Measurements from ENCODE around the gene GFRAL.
"Not testable (repeated sequence)": the region's sequence is repeated elsewhere in the genome, so short reads cannot be mapped to it uniquely, and the experiment has no call there.

The GFRAL gene, protein sequence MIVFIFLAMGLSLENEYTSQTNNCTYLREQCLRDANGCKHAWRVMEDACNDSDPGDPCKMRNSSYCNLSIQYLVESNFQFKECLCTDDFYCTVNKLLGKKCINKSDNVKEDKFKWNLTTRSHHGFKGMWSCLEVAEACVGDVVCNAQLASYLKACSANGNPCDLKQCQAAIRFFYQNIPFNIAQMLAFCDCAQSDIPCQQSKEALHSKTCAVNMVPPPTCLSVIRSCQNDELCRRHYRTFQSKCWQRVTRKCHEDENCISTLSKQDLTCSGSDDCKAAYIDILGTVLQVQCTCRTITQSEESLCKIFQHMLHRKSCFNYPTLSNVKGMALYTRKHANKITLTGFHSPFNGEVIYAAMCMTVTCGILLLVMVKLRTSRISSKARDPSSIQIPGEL

DNA sequence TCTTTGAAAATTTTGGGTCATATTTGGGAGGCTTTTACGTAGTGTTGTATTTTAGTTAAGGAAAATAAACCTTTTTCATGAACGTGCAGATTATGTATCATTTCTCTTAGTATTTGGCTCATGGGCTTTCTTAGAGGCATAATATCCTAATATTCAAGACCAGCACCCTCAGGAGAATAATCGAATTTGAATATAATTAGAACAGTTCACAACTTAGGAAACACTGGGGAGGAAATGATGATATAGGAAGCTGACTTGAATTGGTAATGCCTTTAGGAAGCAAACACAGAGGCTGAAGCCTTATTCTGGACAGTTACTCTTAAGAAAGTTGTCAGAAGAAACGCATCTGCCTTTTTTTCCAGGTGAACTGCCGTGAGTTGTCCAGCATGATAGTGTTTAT is at the start of gene GFRAL:
Gene GFRAL, plus strand, starts transcription at position 301 of the 400 bp plus-strand sequence. Its CDS starts 86 bp downstream, at position 387.
- H3K4me1 Mint-ChIP-seq: no peaks in the 10 kb centered on the region
- H3K9me3 Mint-ChIP-seq: peaks cover 16% of the 10 kb centered on the region
- no peak for DNase-seq (ENCODE audit: low spot score in 2 of 2)
- H3K36me3 Mint-ChIP-seq (ENCODE audit: insufficient read depth): no peaks in the 10 kb centered on the region
- H3K27ac Mint-ChIP-seq (ENCODE audit: low read depth): no peak within 1 kb of the TSS
- H3K27me3 Mint-ChIP-seq: no peaks in the 10 kb centered on the region
- H3K4me3 Mint-ChIP-seq: no peak within 1 kb of the TSS
- no peak for ATAC-seq (replicated peaks; ENCODE audit: extremely low read depth, poor library complexity, severe bottlenecking)

DNA sequence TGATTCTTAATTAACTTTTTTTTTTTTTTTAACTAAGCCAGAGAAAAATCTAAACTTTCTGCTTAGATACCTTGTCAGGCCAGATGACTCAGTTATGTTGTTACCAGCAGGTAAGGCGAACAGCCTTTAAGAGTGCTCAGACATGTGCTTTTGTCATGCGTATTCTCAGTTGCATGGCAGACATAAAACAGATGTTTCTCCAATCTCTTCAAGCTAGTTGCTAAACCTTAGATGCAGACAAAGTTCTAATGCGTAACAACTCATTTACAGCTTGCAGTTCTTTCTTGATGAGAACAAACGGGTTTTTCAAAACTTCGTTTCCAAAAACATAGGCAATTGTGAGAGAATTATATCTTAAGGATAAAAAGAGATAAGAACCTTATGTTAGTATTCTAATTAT is 49.6 kb upstream of the GFRAL start:
- DNase-seq (ENCODE audit: low spot score in 2 of 2): no peak
- peaks cover 6% of the 10 kb centered on the region for H3K9me3 Mint-ChIP-seq
- no peaks in the 10 kb centered on the region for H3K36me3 Mint-ChIP-seq (ENCODE audit: insufficient read depth)
- no peaks in the 10 kb centered on the region for H3K4me1 Mint-ChIP-seq
- no peak for ATAC-seq (replicated peaks; ENCODE audit: extremely low read depth, poor library complexity, severe bottlenecking)
- H3K27me3 Mint-ChIP-seq: no peaks in the 10 kb centered on the region
- no peak overlapping the region for H3K27ac Mint-ChIP-seq (ENCODE audit: low read depth)
- no peak overlapping the region for H3K4me3 Mint-ChIP-seq

GRCh38 chr6:55281215-55281614 is 46.1 kb upstream of the GFRAL start:
- H3K36me3 Mint-ChIP-seq (ENCODE audit: insufficient read depth): no peaks in the 10 kb centered on the region
- peaks cover 11% of the 10 kb centered on the region for H3K9me3 Mint-ChIP-seq
- DNase-seq (ENCODE audit: low spot score in 2 of 2) (no peak), ATAC-seq (replicated peaks; ENCODE audit: extremely low read depth, poor library complexity, severe bottlenecking) (no peak)
- no peaks in the 10 kb centered on the region for H3K4me1 Mint-ChIP-seq
- H3K4me3 Mint-ChIP-seq: no peak overlapping the region
- no peaks in the 10 kb centered on the region for H3K27me3 Mint-ChIP-seq
- H3K27ac Mint-ChIP-seq (ENCODE audit: low read depth): no peak overlapping the region

- Mint-ChIP-seq H3K27ac (ENCODE audit: low read depth) (no peak overlapping the region), H3K27me3 (no peaks in the 10 kb centered on the region), H3K36me3 (ENCODE audit: insufficient read depth) (no peaks in the 10 kb centered on the region), H3K4me1 (no peaks in the 10 kb centered on the region), H3K9me3 (peaks cover 12% of the 10 kb centered on the region), H3K4me3 (no peak overlapping the region)
- DNase-seq (ENCODE audit: low spot score in 2 of 2) (no peak), ATAC-seq (replicated peaks; ENCODE audit: extremely low read depth, poor library complexity, severe bottlenecking) (no peak)
These were observed 45.2 kb upstream of the GFRAL start for GRCh38 chr6:55282115-55282514.

DNA sequence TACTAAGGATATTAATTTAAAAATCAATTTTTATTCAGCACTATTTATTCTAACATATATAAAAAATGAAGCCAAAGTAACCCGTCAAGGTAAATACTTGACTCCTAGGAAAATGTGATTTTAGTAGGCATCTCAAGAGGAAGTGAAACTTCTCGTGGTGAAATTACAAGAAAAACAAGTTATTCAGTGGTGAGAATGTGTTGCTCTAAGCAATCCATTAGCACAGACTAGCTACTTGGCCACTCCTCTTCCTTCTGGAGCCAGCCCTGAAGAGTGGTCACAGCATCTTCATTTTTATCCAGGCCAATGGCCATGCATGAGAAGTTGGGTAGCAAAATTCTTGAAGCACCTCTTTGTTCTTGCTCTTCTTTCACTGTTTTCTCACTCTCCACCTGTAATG is 40.4 kb upstream of the GFRAL start:
- Mint-ChIP-seq H3K9me3 (peaks cover 22% of the 10 kb centered on the region), H3K4me3 (no peak overlapping the region), H3K36me3 (ENCODE audit: insufficient read depth) (no peaks in the 10 kb centered on the region), H3K27me3 (no peaks in the 10 kb centered on the region), H3K27ac (ENCODE audit: low read depth) (no peak overlapping the region), H3K4me1 (no peaks in the 10 kb centered on the region)
- ATAC-seq (replicated peaks; ENCODE audit: extremely low read depth, poor library complexity, severe bottlenecking): no peak
- DNase-seq (ENCODE audit: low spot score in 2 of 2): no peak

DNA sequence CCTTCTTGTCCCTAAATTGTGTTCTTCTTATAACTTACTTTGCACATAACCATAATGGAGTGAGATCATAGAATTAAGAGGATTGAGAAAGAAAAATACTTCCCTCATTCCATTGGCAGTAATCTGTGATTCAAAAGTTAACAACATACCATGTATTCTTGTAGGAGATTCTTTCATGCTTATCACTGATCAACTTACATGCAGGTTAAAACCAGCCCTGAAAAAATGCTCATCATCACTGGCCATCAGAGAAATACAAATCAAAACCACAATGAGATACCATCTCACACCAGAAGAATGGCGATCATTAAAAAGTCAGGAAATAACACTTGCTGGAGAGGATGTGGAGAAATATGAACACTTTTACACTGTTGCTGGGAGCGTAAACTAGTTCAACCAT is 36.5 kb upstream of the GFRAL start:
- Mint-ChIP-seq H3K36me3 (ENCODE audit: insufficient read depth) (no peaks in the 10 kb centered on the region), H3K27me3 (no peaks in the 10 kb centered on the region), H3K27ac (ENCODE audit: low read depth) (no peak overlapping the region), H3K9me3 (peaks cover 22% of the 10 kb centered on the region), H3K4me1 (no peaks in the 10 kb centered on the region), H3K4me3 (no peak overlapping the region)
- ATAC-seq (replicated peaks; ENCODE audit: extremely low read depth, poor library complexity, severe bottlenecking) (no peak), DNase-seq (ENCODE audit: low spot score in 2 of 2) (no peak)

- ATAC-seq (replicated peaks; ENCODE audit: extremely low read depth, poor library complexity, severe bottlenecking): no peak
- Mint-ChIP-seq H3K9me3 (peaks cover 18% of the 10 kb centered on the region), H3K4me1 (no peaks in the 10 kb centered on the region), H3K36me3 (ENCODE audit: insufficient read depth) (no peaks in the 10 kb centered on the region), H3K27ac (ENCODE audit: low read depth) (no peak overlapping the region), H3K27me3 (no peaks in the 10 kb centered on the region), H3K4me3 (no peak overlapping the region)
- no peak for DNase-seq (ENCODE audit: low spot score in 2 of 2)
These were observed 34.2 kb upstream of the GFRAL start for GRCh38 chr6:55293116-55293515.

DNA sequence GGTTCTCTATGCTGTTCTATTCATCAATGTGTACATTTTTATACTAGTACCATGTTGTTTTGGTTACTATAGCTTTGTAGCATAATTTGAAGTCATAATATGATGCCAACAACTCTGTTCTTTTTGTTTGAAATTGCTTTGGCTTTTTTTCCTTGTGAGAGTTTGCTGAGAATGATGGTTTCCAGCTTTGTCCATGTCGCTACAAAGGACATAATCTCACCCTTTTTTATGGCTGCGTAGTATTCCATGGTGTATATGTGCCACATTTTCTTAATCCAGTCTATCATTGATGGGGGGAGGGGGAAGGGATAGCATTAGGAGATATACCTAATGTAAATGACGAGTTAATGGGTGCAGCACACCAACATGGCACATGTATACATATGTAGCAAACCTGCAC is 30.1 kb upstream of the GFRAL start:
- DNase-seq (ENCODE audit: low spot score in 2 of 2); H3K27me3 Mint-ChIP-seq; H3K4me1 Mint-ChIP-seq; ATAC-seq (replicated peaks; ENCODE audit: extremely low read depth, poor library complexity, severe bottlenecking); H3K4me3 Mint-ChIP-seq; H3K36me3 Mint-ChIP-seq (ENCODE audit: insufficient read depth); H3K27ac Mint-ChIP-seq (ENCODE audit: low read depth): not testable (repeated sequence)
- H3K9me3 Mint-ChIP-seq: peaks cover 20% of the 10 kb centered on the region

GRCh38 chr6:55299286-55299985 is 27.8 kb upstream of the GFRAL start:
- DNase-seq (ENCODE audit: low spot score in 2 of 2) (no peak), ATAC-seq (replicated peaks; ENCODE audit: extremely low read depth, poor library complexity, severe bottlenecking) (no peak)
- Mint-ChIP-seq H3K36me3 (ENCODE audit: insufficient read depth) (no peaks in the 10 kb centered on the region), H3K27me3 (no peaks in the 10 kb centered on the region), H3K27ac (ENCODE audit: low read depth) (no peak overlapping the region), H3K9me3 (peaks cover 28% of the 10 kb centered on the region), H3K4me1 (no peaks in the 10 kb centered on the region), H3K4me3 (no peak overlapping the region)

DNA sequence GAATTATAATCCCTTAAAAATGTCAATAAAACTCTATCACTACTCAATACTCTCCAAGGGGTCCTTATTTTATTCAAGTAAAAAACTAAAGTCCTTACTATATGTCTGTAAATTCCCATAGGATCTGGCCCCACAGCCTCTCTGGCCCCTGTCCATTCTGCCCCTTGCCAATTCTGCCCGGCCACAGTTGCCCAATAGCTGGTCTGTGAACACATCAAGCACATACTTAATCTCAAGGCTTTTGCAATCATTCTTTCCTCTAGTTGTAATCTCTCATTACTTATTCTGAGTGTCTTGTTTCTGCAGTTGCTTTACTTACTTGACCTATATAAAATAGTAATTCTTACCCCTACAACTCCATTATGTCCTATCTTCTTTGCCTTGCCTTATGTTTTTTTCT is 22.5 kb upstream of the GFRAL start:
- Mint-ChIP-seq H3K4me1 (no peaks in the 10 kb centered on the region), H3K36me3 (ENCODE audit: insufficient read depth) (no peaks in the 10 kb centered on the region), H3K27ac (ENCODE audit: low read depth) (no peak overlapping the region), H3K4me3 (no peak overlapping the region), H3K9me3 (peaks cover 28% of the 10 kb centered on the region), H3K27me3 (no peaks in the 10 kb centered on the region)
- DNase-seq (ENCODE audit: low spot score in 2 of 2) (no peak), ATAC-seq (replicated peaks; ENCODE audit: extremely low read depth, poor library complexity, severe bottlenecking) (no peak)

DNA sequence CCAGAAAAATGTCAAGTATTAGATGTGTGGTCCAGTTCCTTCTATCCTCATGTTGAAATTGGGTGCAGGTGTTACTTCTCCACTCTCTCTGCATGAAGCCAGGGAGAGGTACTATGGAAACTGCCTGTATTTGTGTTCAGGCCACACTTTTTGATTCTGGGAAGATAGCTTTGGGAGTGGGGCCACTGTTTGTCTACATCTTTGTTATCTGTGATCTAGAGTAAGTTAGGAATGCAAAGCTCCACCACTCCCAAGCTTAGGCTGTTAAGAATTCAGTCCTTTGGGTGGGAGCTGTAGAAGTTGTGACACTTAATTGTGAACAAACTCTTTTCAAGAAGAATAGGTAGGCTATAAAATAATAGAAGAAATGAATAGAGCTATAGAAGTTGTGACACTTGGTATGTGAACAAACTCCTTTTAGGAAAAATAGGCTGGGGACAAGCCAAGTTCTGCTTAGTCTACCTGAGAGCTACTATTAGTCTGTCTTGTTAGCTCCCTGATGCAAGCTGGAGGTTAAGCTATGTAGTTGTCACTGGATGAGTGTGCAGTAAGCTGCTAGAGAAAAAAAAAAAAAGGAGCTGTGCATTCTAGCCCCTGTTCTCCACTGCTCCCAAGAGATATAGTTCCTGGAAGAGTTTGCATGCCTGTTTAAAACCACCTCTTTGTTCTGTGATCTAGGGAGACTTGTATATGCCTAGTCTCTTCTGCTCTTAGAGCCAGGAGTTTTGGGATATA is 7.1 kb upstream of the GFRAL start:
- Mint-ChIP-seq H3K36me3 (ENCODE audit: insufficient read depth) (no peaks in the 10 kb centered on the region), H3K27ac (ENCODE audit: low read depth) (no peak overlapping the region), H3K27me3 (no peaks in the 10 kb centered on the region), H3K4me3 (no peak overlapping the region), H3K4me1 (no peaks in the 10 kb centered on the region), H3K9me3 (peaks cover 28% of the 10 kb centered on the region)
- no peak for DNase-seq (ENCODE audit: low spot score in 2 of 2)
- no peak for ATAC-seq (replicated peaks; ENCODE audit: extremely low read depth, poor library complexity, severe bottlenecking)

DNA sequence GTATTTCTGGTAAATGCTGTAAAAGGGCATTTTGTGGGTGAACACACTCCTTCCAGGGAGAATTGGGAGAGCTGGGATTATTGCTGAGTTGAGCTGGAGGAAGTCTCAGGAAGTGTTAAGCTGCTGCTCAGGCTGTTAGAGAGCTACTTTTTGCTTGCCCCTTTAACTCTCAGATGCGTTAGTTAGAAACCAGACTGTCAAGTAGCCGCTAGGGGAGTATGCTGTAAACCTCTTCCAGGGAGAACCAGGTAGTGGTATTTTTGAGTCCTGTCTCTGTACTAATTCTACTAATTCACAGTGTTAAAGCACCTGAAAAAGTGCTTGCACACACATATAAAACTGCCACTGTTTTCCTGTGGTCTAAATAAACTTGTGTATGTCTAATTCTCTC is 6.6 kb upstream of the GFRAL start:
- H3K27ac Mint-ChIP-seq (ENCODE audit: low read depth): no peak overlapping the region
- no peaks in the 10 kb centered on the region for H3K4me1 Mint-ChIP-seq
- H3K9me3 Mint-ChIP-seq: peaks cover 28% of the 10 kb centered on the region
- no peak for ATAC-seq (replicated peaks; ENCODE audit: extremely low read depth, poor library complexity, severe bottlenecking)
- DNase-seq (ENCODE audit: low spot score in 2 of 2): no peak
- H3K36me3 Mint-ChIP-seq (ENCODE audit: insufficient read depth): no peaks in the 10 kb centered on the region
- no peaks in the 10 kb centered on the region for H3K27me3 Mint-ChIP-seq
- H3K4me3 Mint-ChIP-seq: no peak overlapping the region

DNA sequence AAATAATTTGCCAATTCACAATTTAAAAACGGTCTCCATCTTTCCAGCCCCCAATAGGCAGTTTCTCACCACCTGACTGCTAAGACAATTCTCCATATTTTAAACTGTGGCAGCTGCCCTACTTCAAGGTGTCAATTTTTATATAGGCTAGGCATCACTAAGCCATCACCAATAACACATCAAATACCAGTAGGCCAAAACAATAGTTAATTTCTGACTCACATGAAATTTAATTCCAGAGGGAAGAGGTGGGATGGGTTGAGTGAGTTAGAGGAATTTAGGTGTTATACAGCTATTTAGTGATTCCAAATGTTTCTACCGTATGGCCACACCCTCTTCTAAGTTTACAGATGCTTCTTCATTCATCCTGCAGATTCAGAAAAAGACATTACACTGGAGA is 49.9 kb downstream of the GFRAL start:
- H3K27ac Mint-ChIP-seq (ENCODE audit: low read depth): no peak overlapping the region
- no peak for ATAC-seq (replicated peaks; ENCODE audit: extremely low read depth, poor library complexity, severe bottlenecking)
- no peaks in the 10 kb centered on the region for H3K36me3 Mint-ChIP-seq (ENCODE audit: insufficient read depth)

More for the DNA sequence above, 49.9 kb downstream of the GFRAL start:
- no peak overlapping the region for H3K4me3 Mint-ChIP-seq
- H3K9me3 Mint-ChIP-seq: peaks cover 32% of the 10 kb centered on the region
- no peak for DNase-seq (ENCODE audit: low spot score in 2 of 2)
- no peaks in the 10 kb centered on the region for H3K4me1 Mint-ChIP-seq
- no peaks in the 10 kb centered on the region for H3K27me3 Mint-ChIP-seq
